Hematopoietic multipotent progenitor cell treated with erythropoietin and hydrocortisone succinate and interleukin-3 and kit ligand, for 6 days (in vitro differentiated cells): Measurements from ENCODE around the gene TXNRD3.

ENCODE experiments used
- DNase-seq: peaks from one replicate; pipeline ENCODE4 v3.0.0-alpha.2; 2015

The TXNRD3 gene

DNA sequence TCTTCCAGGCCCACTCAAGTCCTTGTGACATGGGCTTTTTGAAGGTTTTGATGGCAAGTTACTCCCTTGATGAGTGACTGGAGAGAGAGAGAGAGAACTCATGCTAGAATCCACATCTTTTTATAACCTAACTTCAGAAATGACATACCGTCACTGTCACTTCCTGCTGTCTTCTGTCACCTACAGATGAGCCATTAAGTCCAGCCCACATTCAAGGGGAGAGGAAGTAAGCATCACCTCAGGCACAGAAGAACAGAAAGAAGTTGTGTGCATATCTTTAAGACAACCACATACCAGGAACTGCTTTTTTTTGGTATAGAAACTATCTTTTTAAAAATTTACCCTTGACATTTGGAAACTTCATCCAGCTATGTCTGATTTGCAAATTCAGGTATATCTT lies 16.6 kb upstream of the TXNRD3 start:
- DNase-seq: no peak

DNA sequence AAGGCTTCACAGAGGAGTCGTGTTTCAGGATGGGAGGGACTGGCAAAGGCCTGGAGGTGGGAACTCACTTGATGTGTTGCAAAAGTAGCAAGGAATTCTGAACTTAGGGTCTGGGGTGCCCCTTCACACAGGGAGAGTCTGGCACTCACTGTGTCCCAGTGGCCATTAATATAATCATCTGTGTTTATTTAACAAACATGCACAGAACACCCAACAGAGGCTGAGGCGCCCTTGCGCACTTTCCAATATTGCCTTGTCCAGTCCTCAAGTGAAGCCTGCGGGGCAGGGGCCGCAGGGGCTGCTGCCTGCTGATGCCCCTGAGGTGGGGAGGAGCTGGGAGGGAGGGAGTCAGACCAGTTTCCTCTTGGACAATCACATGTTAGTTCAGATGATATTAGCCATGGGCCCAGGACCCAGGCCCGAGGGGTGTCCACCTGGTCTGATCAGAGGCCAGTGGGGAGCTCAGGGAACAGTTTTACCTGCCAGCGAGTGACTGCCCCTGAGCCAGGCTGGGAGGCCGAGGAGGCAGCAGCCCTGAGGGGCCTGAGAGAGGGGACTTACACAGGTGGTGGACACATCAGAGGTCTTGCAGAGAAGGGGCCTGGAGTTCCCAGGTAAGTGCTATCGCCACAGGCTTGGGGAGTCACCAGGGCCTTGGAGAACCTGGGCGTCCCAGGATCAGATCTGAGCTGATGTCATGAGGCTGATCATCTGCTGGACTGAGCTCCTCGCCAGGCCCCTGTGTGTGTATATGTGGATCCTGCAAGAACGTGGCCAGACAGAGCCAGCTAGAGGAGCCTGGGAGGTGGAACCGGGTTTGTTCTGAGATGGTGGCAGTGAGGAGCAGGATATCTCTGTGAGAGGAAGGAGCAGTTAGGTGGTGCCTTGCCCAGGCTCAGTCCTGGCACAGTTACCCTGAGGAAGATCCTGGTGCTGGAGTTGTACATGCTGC lies 13.8 kb upstream of the TXNRD3 start:
- DNase-seq: no peak

GRCh38 chr3:126667631-126668449 lies 12.9 kb upstream of the TXNRD3 start:
- DNase-seq: no peak

GRCh38 chr3:126666658-126667528 lies 12.0 kb upstream of the TXNRD3 start:
- no peak for DNase-seq

- DNase-seq: no peak
Observed at GRCh38 chr3:126665959-126666657, 11.2 kb upstream of the TXNRD3 start.

DNA sequence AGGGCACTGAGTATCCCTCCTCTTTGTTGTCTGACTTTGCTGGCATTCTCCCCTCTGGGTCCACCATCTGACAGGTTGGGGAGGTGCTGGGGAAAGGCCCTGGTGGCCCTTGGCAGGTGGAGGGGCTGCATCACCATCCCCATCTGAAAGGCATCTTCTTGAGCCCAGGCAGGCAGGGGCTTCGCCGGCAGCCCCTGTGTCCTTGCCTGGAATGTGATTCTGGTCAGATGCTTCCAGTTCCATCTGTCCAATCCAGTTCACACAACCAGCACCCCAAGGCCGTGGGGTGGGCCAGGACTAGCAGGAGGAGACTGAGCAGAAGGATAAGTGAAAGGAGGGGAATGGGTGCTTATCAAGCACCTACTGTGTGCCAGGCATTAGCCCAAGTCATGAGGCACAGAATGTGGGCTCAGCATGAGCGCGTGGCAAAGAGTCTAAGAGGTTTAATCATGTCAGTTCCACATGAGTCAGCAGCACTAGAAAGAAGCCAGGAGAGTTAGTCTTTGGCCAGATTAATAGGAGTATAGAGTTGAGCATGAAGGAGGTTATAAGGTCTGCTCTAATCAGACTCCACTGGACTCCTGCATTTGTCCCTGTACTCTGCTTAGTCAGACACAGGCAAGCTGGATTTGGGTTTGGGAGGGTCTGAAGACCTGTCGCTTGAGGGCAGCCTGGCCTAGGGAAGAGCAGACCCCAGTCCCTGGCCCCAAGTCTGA lies 10.5 kb upstream of the TXNRD3 start:
- no peak for DNase-seq

DNA sequence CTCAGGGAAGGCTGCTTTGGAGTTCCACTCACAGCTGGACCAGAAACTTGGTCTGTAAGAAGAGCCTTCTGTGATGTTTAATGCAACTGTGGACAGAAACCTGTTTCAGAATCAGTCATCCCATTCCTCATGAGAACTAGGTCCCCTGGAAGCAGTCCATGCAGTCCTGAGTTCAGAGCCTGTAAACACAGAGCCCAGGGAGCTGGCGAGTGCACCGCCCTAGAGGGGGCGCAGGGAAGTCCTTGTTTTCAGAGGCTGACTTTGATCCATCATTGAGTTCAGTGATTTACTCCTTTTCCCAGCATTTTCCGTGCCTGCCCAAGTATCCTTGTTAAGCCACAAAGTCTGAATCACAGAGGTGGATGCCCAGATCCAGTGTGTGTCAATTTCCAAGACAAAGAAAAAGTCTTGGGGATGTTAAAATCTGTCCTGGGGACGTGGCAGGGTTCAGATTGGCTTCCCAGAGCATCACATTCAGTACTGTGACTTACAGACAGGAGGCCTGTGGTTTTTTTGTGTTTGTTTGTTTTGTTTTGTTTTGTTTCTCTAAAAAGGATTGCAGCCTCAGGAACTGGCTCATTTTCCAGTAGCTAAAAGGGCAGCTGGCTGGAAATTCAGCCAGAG lies 9.8 kb upstream of the TXNRD3 start:
- DNase-seq: no peak

DNA sequence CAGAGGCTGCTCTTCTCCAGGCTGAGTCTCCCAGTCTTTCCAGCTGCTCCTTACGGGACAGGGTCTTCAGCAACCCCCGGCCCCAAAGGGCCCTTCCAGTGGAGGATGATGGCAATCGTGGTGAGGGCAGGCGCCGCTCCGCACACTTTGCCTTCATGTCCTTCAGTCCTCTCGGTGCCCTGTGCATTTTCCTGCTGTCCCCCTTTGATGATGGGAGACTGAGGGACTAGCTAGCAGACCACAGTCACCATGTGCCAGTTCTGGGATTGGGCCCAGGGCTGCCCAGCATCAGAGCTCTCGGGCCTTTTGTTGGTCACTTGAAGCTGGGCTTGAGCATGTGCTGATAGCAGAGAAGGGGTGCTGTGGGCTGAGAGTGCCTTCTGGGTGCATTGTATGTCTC lies 8.8 kb upstream of the TXNRD3 start:
- DNase-seq: no peak

- no peak for DNase-seq
Observed at GRCh38 chr3:126663257-126663656, 8.3 kb upstream of the TXNRD3 start.

GRCh38 chr3:126661532-126662364 lies 6.8 kb upstream of the TXNRD3 start:
- DNase-seq: no peak

GRCh38 chr3:126659915-126660886 lies 5.3 kb upstream of the TXNRD3 start:
- no peak for DNase-seq

DNA sequence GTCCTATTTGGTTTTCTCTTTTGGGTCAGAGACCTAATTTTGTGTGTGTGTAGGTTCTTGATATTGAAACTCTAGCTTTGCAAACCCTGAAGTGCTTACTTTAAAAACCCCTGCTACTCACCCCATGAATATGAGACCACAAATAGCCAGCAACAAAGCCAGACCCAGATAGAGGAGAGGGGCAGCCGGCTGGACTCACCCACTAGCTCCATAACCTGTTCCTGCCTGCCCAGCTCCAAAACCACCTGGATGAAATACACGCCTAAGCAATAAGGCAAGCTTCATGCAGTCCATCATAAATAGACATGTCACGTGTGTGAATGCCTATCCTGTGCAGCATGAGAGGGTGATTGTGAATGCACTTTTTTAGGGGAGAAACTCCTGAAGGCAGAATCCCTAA lies 3.7 kb upstream of the TXNRD3 start:
- no peak for DNase-seq

DNA sequence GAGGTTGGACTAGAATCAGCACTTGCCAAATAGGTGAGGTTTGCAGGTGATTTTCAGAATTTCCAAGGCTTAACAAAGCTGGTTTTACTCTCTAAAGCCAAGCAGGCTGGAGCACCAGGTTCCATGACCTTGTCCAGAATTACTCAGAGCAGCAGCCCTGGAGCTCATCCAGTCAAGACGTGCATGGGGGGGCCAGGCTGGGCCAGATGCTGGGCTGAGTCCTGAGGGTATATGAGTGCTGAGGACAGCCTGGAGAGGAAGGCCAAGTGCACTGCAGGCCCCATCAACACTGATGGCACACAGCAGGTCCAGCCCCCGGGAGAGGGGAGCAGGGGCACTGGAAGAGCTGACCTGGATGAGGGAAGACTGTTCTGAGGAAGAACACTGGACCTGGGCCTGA lies 3.0 kb upstream of the TXNRD3 start:
- no peak for DNase-seq

- no peak for DNase-seq
Observed at GRCh38 chr3:126656371-126657134, 1.6 kb upstream of the TXNRD3 start.

- no peak for DNase-seq
Observed at GRCh38 chr3:126655887-126656286, 963 bp upstream of the TXNRD3 start.

GRCh38 chr3:126649556-126650092 lies 5.3 kb downstream of the TXNRD3 start:
- no peak for DNase-seq

DNA sequence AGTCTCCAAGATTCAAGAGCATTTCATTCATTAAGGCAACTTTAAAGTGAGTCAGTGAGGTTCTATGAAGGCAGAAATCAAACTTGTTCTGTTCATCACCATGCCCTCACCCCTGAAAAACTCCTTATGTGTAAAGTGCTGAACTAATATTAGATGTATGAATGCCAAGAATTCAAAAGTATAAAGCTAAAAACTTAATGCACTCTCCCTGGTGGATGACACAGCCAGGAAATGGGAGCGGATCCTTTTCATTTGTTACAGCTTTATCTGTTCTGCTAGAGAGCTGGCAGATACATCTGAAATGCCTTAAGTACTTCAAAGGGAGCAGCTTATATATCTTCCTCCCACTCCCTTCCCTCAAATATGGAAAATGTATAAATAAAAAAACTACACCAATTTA lies 8.2 kb downstream of the TXNRD3 start:
- no peak for DNase-seq

DNA sequence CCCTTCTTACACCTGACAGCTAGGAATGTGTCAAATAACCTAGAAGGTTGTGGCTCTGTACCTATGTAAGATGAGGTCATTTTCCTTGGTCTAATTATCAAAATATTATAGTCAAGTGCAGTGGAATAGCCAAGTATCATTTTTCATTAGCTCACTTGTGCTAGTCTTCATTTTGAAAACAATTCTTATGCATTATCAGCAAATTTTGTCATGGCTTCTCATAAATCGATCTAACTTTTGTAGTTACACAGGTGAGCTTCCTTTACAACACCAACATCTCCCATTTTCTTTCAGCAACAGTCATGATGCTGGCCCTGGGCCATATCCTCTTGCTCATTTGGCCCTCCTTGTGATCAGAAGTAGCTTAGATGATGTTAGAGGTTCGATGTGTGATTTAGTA lies 10.3 kb downstream of the TXNRD3 start:
- DNase-seq: no peak
